HL-60 (cell line): Measurements from ENCODE around the gene GFRAL.

Source experiments
- POLR2AphosphoS5 ChIP-seq: IDR thresholded peaks from 2 replicates; pipeline ENCODE4 v1.6.1; 2012; ENCODE audit warnings: low read depth
- SPI1 ChIP-seq: IDR thresholded peaks from 2 replicates; pipeline ENCODE4 v1.6.1; 2012; ENCODE audit warnings: low read depth, mild to moderate bottlenecking, borderline replicate concordance
- TF ChIP-seq, protein P1 (sequence below): IDR thresholded peaks from one replicate; pipeline ENCODE4 v1.5.1; 2011; ENCODE audit warnings: low read length, control low read depth, inconsistent platforms; ENCODE audit not compliant: insufficient read depth

DNA sequence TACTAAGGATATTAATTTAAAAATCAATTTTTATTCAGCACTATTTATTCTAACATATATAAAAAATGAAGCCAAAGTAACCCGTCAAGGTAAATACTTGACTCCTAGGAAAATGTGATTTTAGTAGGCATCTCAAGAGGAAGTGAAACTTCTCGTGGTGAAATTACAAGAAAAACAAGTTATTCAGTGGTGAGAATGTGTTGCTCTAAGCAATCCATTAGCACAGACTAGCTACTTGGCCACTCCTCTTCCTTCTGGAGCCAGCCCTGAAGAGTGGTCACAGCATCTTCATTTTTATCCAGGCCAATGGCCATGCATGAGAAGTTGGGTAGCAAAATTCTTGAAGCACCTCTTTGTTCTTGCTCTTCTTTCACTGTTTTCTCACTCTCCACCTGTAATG is 40.4 kb upstream of the GFRAL start:
- TF ChIP-seq POLR2AphosphoS5 (no peak), SPI1 (0 out of 2 replicates have a peak, but pooled peaks have one; percentile 4)
- TF ChIP-seq, protein P1, sequence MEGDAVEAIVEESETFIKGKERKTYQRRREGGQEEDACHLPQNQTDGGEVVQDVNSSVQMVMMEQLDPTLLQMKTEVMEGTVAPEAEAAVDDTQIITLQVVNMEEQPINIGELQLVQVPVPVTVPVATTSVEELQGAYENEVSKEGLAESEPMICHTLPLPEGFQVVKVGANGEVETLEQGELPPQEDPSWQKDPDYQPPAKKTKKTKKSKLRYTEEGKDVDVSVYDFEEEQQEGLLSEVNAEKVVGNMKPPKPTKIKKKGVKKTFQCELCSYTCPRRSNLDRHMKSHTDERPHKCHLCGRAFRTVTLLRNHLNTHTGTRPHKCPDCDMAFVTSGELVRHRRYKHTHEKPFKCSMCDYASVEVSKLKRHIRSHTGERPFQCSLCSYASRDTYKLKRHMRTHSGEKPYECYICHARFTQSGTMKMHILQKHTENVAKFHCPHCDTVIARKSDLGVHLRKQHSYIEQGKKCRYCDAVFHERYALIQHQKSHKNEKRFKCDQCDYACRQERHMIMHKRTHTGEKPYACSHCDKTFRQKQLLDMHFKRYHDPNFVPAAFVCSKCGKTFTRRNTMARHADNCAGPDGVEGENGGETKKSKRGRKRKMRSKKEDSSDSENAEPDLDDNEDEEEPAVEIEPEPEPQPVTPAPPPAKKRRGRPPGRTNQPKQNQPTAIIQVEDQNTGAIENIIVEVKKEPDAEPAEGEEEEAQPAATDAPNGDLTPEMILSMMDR: no peak
